Measurements from ENCODE around the gene RASGRF1. TPM values are rescaled to one million over a fixed set of nuclear protein-coding genes. Genes with fewer than 3 reads are reported as not detected.
"Not testable (repeated sequence)": the region's sequence is repeated elsewhere in the genome, so short reads cannot be mapped to it uniquely, and the experiment has no call there.

RASGRF1 gene
- total RNA-seq (2014; rRNA removed; shearing (Covaris generic)): 2.5 and 4.2 TPM in 2 replicates

GRCh38 chr15:79090487-79091203, at the start of gene RASGRF1:
TSS of gene RASGRF1 (minus strand) at chr15:79090780. CDS start at chr15:79090498, 282 bp downstream.
- DNase-seq (ENCODE audit: low spot score): no peak

GRCh38 chr15:79136434-79137046, 46.0 kb upstream of the RASGRF1 start:
- DNase-seq (ENCODE audit: low spot score): no peak

GRCh38 chr15:79133309-79133708, 42.7 kb upstream of the RASGRF1 start:
- DNase-seq (ENCODE audit: low spot score): no peak

- no peak for DNase-seq (ENCODE audit: low spot score)
Observed at GRCh38 chr15:79132770-79133169, 42.2 kb upstream of the RASGRF1 start.

- no peak for DNase-seq (ENCODE audit: low spot score)
Observed at GRCh38 chr15:79132361-79132760, 41.8 kb upstream of the RASGRF1 start.

GRCh38 chr15:79130535-79131130, 40.1 kb upstream of the RASGRF1 start:
- DNase-seq (ENCODE audit: low spot score): peak; percentile 15

GRCh38 chr15:79129235-79129634, 38.7 kb upstream of the RASGRF1 start:
- DNase-seq (ENCODE audit: low spot score): no peak

GRCh38 chr15:79128556-79128955, 38.0 kb upstream of the RASGRF1 start:
- no peak for DNase-seq (ENCODE audit: low spot score)

GRCh38 chr15:79124388-79124787, 33.8 kb upstream of the RASGRF1 start:
- no peak for DNase-seq (ENCODE audit: low spot score)

GRCh38 chr15:79122991-79123390, 32.4 kb upstream of the RASGRF1 start:
- no peak for DNase-seq (ENCODE audit: low spot score)

- DNase-seq (ENCODE audit: low spot score): no peak
Observed at GRCh38 chr15:79122391-79122790, 31.8 kb upstream of the RASGRF1 start.

GRCh38 chr15:79121571-79121970, 31.0 kb upstream of the RASGRF1 start:
- DNase-seq (ENCODE audit: low spot score): no peak

- no peak for DNase-seq (ENCODE audit: low spot score)
Observed at GRCh38 chr15:79117442-79118204, 27.0 kb upstream of the RASGRF1 start.

- DNase-seq (ENCODE audit: low spot score): no peak
Observed at GRCh38 chr15:79116771-79117170, 26.2 kb upstream of the RASGRF1 start.

GRCh38 chr15:79115986-79116665, 25.5 kb upstream of the RASGRF1 start:
- no peak for DNase-seq (ENCODE audit: low spot score)

GRCh38 chr15:79113831-79114230, 23.3 kb upstream of the RASGRF1 start:
- DNase-seq (ENCODE audit: low spot score): no peak

GRCh38 chr15:79111404-79111803, 20.8 kb upstream of the RASGRF1 start:
- DNase-seq (ENCODE audit: low spot score): not testable (repeated sequence)

- DNase-seq (ENCODE audit: low spot score): no peak
Observed at GRCh38 chr15:79105141-79105540, 14.6 kb upstream of the RASGRF1 start.

GRCh38 chr15:79102595-79102994, 12.0 kb upstream of the RASGRF1 start:
- no peak for DNase-seq (ENCODE audit: low spot score)

- DNase-seq (ENCODE audit: low spot score): peak; percentile 46
Observed at GRCh38 chr15:79101866-79102581, 11.4 kb upstream of the RASGRF1 start.

GRCh38 chr15:79099692-79100091, 9.1 kb upstream of the RASGRF1 start:
- no peak for DNase-seq (ENCODE audit: low spot score)

All from HT-29 (cell line).